Parathyroid adenoma (tissue), 2 donors: ENCODE measurements around the gene NBEAL1.

Experiments used
- H2AFZ ChIP-seq: fragments of 300-600 bp; sonication (generic); one replicate; pipeline ENCODE4 v1.7.0; 2017; ENCODE audit warnings: antibody characterized with exemption, mild to moderate bottlenecking
- H3K27ac ChIP-seq: fragments of 300-600 bp; sonication (generic); one replicate; pipeline ENCODE4 v1.7.0; 2017
- H3K27me3 ChIP-seq: fragments of 300-600 bp; sonication (generic); one replicate; pipeline ENCODE4 v1.7.0; 2017; ENCODE audit warnings: low read length; ENCODE audit not compliant: control insufficient read depth, insufficient read depth
- H3K36me3 ChIP-seq: fragments of 300-600 bp; sonication (generic); one replicate; pipeline ENCODE4 v1.7.0; 2017; ENCODE audit warnings: low read length; ENCODE audit not compliant: control insufficient read depth, insufficient read depth
- H3K4me1 ChIP-seq: fragments of 300-600 bp; sonication (generic); one replicate; pipeline ENCODE4 v1.7.0; 2017; ENCODE audit warnings: control low read depth
- H3K4me2 ChIP-seq: fragments of 300-600 bp; sonication (generic); one replicate; pipeline ENCODE4 v1.7.0; 2017; ENCODE audit warnings: low read length
- H3K4me3 ChIP-seq: fragments of 300-600 bp; sonication (generic); one replicate; pipeline ENCODE4 v1.7.0; 2017; ENCODE audit warnings: low read depth, low read length
- H3K79me2 ChIP-seq: fragments of 300-600 bp; sonication (generic); one replicate; pipeline ENCODE4 v1.7.0; 2017; ENCODE audit warnings: control low read depth
- H3K9ac ChIP-seq: fragments of 300-600 bp; sonication (generic); one replicate; pipeline ENCODE4 v1.7.0; 2017; ENCODE audit warnings: mild to moderate bottlenecking
- H3K9me3 ChIP-seq: fragments of 300-600 bp; sonication (generic); one replicate; pipeline ENCODE4 v1.7.0; 2017; ENCODE audit warnings: low read length; ENCODE audit not compliant: control insufficient read depth
- CTCF ChIP-seq: fragments of 300-600 bp; sonication (generic); IDR thresholded peaks from one replicate; pipeline ENCODE4 v1.7.0; 2017; ENCODE audit warnings: antibody characterized with exemption, mild to moderate bottlenecking
- donor health status: primary hyperparathyroidism.

Gene NBEAL1

DNA sequence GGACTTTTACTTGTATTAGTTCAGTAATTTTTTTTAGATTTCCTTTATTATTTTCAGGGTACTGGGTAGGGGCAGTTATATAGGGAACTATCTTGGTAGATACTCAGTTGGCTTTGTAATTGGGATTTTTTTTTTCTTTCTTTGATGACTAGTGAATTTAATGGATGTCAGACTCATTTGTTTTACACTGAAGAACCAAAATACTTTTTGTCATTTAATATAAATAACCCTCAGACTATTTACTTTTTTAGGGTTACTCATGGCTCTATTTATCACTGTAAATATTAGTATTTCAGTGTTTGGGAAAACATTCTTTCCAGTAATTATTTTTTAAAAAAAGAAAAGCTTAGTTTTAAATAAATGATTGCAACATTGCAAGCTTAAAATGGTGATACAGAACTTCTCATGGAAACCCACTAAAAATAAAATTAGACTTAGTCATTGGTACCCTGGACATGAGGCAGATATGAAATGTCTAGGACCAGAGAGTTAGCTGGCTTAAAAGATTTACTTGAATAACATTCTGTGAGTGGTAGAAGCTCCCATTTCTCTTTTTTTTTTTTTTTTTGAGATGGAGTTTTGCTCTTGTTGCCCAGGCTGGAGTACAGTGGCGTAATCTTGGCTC lies 149.7 kb downstream of the NBEAL1 start:
- H3K4me3 ChIP-seq, result no peak overlapping the region
- H3K79me2 ChIP-seq, result no peaks in the 10 kb centered on the region
- no peak overlapping the region for H2AFZ ChIP-seq
- H3K36me3 ChIP-seq, result no peaks in the 10 kb centered on the region
- no peaks in the 10 kb centered on the region for H3K4me1 ChIP-seq
- no peaks in the 10 kb centered on the region for H3K27me3 ChIP-seq
- no peak for TF ChIP-seq CTCF
- H3K9me3 ChIP-seq, result no peaks in the 10 kb centered on the region
- no peak overlapping the region for H3K4me2 ChIP-seq
- H3K9ac ChIP-seq, result no peak overlapping the region
- no peak overlapping the region for H3K27ac ChIP-seq

- no peaks in the 10 kb centered on the region for H3K36me3 ChIP-seq
- no peaks in the 10 kb centered on the region for H3K9me3 ChIP-seq
- H3K9ac ChIP-seq, result no peak overlapping the region
- H3K79me2 ChIP-seq, result no peaks in the 10 kb centered on the region
- no peak overlapping the region for H3K4me3 ChIP-seq
- H2AFZ ChIP-seq, result no peak overlapping the region
- TF ChIP-seq CTCF, result no peak
- H3K27me3 ChIP-seq, result no peaks in the 10 kb centered on the region
- no peak overlapping the region for H3K4me2 ChIP-seq
- H3K27ac ChIP-seq, result no peak overlapping the region
- no peaks in the 10 kb centered on the region for H3K4me1 ChIP-seq
Measured at GRCh38 chr2:203167751-203168150, 153.1 kb downstream of the NBEAL1 start.

DNA sequence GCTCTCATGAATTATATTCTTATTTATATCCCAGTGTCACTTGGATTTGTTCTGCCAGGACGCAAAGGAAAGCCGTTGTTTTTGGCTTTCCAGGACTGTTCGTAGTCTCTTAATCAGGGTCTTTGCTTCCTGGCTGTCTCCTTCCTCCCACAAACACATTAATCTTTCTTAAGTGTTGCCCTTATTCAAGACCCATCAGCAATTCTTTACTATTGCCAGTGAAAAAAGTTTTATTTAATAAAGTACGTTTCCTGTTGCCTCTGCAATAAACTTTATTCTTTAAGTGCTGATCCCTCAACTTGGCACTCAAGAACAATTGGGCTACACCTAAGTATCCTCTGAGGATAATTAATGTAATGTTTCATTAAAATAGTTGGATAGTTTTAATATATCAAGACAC lies 155.8 kb downstream of the NBEAL1 start:
- H3K36me3 ChIP-seq, result no peaks in the 10 kb centered on the region
- no peak overlapping the region for H3K4me2 ChIP-seq
- H3K9me3 ChIP-seq, result no peaks in the 10 kb centered on the region
- H3K79me2 ChIP-seq, result no peaks in the 10 kb centered on the region
- H3K27ac ChIP-seq, result no peak overlapping the region
- no peak overlapping the region for H2AFZ ChIP-seq
- H3K4me3 ChIP-seq, result no peak overlapping the region
- no peaks in the 10 kb centered on the region for H3K4me1 ChIP-seq
- no peak overlapping the region for H3K9ac ChIP-seq
- no peak for TF ChIP-seq CTCF
- no peaks in the 10 kb centered on the region for H3K27me3 ChIP-seq

DNA sequence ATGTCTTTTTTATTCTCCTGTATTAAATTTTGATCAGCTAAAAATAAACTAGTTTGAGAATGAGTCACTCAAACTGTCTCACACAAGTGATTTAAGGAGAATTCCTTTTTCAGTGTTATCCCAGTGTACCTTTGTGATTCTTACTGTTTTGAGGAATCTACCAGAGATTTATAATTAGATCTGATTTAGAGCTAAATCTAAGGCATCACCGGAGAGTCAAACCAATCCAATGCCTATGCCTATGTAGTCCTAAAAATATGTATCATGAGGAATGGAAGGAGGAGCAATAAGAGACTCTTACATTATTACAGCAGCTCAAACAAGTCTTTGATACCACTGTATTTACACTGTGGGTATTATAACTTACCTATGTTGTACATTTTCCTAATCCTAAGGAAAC lies 160.7 kb downstream of the NBEAL1 start:
- Histone ChIP-seq H3K27ac (no peak overlapping the region), H3K4me2 (no peak overlapping the region), H3K36me3 (no peaks in the 10 kb centered on the region), H3K27me3 (no peaks in the 10 kb centered on the region), H2AFZ (no peak overlapping the region), H3K4me1 (no peaks in the 10 kb centered on the region), H3K4me3 (no peak overlapping the region), H3K9me3 (no peaks in the 10 kb centered on the region), H3K9ac (no peak overlapping the region), H3K79me2 (no peaks in the 10 kb centered on the region)
- no peak for TF ChIP-seq CTCF

- TF ChIP-seq CTCF, result no peak
- Histone ChIP-seq H3K9ac (no peak overlapping the region), H2AFZ (no peak overlapping the region), H3K4me3 (no peak overlapping the region), H3K27ac (no peak overlapping the region), H3K4me1 (no peaks in the 10 kb centered on the region), H3K27me3 (no peaks in the 10 kb centered on the region), H3K79me2 (no peaks in the 10 kb centered on the region), H3K4me2 (no peak overlapping the region), H3K9me3 (no peaks in the 10 kb centered on the region), H3K36me3 (no peaks in the 10 kb centered on the region)
Measured at GRCh38 chr2:203177361-203177760, 162.7 kb downstream of the NBEAL1 start.
